NCI-H1694 (cell line): ENCODE results near the gene BCL7B.
"Not testable (repeated sequence)": the region's sequence is repeated elsewhere in the genome, so short reads cannot be mapped to it uniquely, and the experiment has no call there.

ENCODE experiments used
- DNase-seq: peaks from one replicate; lab custom pipeline; 2025; lab: John Stamatoyannopoulos, UW

The BCL7B gene

DNA sequence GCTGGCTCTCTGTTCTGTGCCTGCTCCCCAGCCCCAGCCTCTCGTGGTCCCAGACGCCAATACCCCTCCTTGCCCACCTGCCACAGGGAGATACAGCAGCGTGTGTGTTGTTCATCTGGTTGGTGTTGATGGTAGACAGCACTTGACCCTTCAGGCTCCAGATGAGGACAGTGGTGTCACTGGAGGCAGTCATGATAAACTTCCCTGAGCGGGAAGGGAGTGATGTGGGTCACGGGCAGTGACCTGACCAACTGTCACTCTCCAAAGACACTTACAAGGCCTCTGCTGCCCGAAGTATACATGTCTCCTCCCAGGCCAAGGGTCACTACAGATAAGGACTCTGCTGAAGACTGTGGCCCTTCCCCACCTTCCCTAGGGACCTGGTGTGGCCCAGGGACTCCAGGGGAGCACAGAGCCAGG is 15.3 kb upstream of the BCL7B start:
- DNase-seq = no peak

DNA sequence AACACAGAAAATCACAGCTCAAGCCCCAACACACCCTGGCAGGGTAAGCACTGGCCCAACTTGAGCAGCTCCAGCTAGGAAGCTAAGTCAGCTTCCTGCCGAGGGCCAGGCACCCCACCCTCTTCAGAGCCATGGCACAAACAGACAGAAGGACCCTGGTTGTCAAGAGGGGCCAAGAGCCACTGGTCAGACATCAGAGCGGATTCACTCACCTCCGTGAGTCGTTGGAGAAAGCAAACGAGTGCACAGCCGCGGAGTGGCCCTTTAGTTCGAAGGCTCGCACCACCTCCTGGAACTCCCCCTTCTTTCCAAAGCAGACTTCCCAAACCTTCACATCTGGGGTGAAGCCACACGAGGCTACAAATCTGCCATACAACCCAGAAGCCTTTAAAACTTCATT is 13.5 kb upstream of the BCL7B start:
- DNase-seq = no peak

DNA sequence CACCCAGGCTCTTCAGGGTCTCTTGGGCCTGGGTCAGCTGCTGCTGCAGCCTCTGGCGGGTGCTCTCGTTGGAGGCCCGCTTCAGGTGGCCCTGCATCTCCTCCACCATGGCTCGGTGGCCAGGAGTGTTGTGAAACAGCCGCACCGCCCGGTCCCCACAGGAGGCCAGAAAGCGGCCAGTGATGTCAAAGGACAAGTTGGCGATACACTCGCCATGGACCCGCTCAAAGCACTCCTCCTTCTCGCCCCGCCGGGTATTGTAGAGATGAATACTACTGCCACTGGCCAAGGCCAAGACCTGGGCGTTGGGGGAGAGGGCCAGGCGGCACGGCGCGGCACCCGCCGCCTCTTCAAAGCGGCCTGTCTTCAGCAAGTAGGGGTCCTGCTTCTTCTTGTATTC is 13.0 kb upstream of the BCL7B start:
- no peak for DNase-seq

DNA sequence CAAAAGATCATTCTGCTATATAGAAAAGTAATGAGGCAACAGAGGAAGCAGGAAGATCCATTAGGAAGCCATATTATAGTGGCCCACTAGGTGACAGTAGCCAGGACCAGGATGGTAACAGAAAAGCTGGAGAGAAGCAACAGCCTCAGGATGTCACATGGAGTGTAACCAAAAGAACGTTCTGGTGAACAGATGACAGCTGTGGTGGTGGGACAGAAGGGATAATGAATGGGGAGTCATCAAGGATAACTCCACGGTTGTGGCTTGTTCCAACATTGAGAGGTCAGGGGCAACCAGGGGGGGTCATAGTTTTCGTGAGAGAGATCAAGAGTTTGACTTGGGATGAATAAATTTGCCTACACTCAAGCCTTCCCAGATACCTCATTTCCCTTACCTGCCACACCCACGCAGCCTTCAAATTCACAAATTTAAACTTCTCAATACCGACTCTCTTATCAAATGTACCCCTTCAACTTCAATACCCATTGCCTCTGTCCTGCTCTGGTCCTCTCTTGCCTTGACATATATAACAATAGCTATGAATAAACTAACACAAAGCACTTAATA is 11.6 kb upstream of the BCL7B start:
- DNase-seq = no peak

DNA sequence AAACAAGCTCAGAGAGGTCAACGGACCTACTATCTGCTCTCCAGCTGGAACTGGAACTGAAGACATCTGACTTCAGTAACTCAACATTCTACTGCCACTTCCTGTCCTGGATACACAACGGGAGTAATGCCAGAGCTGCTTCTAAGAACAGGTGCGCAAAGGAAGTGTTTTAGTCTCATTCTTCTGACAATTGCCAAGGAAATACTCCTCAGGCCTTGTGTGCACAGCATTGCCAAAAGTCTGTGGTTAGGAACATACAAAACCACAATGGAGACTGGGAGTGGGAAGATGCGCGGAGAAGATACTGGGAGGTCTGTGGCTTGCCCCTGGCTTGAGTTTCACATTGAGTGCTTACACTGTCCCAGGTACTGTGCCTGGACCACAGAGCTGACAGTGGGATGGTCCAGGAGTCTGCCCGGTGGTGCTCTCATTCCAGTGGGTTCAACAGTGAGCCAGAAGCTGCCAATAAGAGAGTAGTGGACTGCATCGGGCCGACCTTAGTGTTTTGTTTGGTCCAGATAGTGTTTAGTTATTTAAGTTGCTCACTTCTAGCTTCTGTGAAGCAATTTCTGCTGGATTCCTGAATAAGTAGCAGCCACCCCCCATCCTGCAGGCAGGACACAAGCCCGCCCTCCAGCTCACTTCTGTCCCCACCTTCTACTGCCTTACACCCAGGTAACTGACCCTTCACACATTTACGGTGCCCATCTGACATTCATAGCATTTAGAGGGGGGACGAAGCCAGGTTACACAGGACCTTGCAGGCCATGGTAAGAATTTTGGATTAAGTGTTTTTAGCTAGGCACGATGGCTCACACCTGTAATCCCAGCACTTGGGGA is 10.6 kb upstream of the BCL7B start:
- no peak for DNase-seq

DNA sequence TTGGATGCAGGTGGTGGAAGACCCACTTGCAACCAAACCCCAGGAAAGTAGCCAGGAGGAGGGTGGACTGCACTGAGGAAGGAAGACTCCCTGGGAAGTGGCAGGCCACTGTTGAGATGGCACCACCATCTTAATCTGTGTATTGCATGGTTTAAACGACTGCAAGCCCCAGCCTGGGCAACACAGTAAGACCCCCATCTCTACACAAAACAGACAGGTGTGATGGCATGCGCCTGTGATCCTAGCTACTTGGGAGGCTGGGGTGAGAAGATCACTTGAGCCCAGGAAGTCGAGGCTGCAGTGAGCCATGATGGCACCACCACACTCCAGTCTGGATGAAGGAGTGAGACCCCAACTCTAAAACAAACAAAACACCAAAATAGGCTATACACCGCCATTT is 9.7 kb upstream of the BCL7B start:
- DNase-seq = no peak

DNA sequence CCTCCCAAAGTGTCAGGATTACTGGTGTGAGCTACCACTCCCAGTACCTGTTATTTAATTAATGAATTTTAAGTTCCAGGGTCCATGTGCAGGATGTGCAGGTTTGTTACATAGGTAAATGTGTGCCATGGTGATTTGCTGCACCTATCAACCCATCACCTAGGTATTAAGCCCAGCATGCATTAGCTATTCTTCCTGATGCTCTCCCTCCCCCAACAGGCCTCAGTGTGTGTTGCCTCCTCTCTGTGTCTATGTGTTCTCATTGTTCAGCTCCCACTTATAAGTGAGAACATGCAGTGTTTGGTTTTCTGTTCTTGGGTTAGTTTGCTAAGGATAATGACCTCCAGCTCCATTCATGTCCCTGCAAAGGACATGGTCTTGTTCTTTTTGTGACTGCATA is 8.9 kb upstream of the BCL7B start:
- DNase-seq = not testable (repeated sequence)

DNA sequence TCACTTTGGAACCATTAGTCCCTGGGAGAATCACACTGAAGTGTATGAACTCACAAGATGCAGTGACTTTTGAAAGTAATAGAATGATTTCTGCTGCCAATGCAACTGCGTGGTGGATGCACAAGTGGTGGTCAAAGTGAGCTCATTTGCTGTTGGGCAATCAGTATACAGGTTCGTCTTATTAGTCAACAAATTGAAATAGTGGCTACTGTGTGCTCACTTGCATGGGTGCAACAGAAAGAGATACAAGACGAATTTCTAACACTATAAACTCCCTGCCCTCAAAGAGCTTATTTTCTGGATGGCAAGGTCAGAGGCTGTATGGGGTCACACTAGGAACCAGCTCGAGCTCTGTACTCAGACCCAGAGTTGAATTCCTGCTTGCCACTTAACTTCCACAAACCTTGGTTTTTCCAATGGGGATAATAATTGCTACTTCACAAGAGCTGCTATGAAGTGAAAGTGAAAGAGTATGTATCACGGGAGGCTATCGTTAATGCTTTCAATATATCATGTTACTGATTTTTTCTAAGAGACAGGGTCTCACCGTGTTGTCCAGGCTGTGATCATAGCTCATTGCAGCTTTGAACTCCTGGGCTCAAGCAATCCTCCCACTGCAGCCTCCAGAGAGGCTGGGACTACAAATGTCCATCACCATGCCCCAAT is 8.3 kb upstream of the BCL7B start:
- no peak for DNase-seq

DNA sequence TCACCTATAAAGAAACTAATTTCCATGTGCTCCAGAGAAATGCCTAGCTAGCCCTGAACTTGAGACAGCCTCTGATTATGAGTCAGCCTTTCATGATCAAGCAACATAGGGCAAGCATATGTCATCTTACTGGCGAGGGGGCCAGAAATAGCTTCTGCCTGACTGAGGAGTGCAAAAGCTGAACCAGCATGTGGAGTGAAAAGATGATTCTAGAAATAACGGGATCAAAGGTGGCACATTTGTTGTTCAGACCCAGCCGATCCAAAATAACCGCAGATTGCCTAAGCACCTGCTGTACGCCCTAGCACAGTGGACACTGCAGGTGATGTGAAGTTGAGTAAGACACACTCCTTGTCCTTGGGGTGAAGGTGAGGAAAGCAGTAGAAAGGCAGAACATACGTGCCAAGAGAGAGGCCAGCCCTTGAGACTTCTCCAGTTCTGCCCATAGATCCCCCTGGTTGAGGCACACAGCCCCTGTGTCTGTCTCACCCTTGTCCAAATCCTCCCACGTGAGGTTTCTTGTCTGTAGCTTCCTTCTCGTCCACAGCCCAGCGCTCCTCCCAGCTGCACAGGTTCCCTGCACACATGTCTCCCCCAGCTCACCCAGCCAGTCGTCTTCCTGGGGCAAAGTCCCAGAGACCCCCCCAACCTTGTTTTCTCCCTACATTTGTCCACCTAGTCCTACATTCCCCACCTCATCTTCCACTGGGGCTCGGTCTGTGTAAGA is 2.8 kb upstream of the BCL7B start:
- DNase-seq = peak; percentile 61

DNA sequence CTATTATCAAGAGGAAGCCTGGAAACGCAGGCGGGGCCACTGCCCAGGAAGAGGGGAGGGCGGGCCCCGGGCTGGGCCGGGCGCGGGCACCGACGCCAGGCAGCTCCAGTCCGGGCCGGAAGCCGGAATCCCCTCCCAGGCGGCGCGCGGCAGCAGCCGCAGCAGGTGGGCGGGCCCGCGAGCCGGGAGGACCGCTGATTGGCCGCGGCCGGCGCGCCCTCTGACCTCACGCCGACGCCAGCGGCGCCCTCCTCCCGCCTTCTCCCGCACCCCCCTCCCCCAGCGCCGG is 438 bp downstream of the BCL7B start:
- DNase-seq = peak; percentile 81

DNA sequence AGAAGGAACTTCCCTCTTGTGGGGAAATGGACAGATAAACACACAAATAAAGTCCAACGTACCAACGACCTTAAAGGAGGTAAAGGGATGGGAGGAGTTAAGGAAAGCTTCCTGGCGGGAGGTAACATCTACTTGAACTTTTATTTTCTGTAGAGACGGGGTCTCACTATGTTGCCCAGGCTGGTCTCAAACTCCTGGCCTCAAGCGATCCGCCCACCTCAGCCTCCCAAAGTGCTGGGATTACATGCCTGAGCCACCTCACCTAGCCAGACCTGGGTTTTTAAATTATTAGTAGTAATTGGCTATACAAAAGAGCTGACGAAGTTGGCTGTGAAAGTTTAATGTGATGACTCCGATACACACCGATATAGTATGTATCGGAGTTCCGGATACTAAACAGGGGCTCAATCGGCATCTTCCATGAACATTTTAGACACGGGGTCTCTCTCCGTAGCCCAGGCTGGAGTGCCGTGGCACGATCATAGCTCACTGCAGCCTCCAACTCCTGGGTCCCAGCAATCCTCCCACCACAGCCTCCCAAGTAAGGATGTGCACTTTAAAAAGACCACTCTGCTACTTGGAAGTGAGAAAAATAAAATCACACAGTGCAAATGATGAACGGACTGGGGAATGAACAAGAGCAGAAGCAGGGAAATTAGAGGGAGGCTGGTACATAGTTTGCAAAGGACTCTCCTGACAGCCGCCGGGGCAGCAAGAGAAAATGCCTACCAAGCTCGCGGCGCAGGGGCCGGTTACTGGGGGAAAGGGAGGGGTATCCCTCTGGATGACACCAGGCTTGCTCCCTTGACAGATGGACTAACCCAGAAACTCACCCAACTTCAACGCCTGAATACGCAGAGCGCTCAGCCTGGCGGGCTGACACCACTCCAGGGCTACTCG is 1.0 kb downstream of the BCL7B start:
- peak; percentile 81 for DNase-seq

DNA sequence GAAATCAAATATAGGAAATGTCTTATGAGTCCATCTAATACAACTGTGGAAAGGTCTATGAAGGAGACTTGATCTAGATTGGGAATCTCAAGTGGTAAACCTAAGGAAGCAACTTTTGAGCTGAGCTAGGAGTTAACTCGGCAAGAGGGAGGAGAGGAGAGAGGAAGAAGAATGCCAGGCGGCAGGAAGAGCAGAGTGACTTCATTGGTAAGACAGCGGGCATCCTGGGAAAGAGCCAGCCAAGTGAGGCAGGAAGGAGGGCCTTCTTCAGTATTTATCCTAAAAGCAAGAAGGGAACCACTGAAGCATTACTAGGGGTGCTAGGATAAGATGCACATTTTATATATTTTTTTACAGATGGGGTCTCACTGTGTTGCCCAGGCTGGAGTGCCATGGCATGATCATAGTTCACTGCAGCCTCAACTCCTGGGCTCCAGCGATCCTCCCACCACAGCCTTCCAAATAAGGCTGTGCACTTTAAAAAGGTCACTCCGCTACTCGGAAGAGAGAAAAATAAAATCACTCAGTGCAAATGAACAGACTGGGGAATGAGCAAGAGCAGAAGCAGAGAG is 2.0 kb downstream of the BCL7B start:
- no peak for DNase-seq

DNA sequence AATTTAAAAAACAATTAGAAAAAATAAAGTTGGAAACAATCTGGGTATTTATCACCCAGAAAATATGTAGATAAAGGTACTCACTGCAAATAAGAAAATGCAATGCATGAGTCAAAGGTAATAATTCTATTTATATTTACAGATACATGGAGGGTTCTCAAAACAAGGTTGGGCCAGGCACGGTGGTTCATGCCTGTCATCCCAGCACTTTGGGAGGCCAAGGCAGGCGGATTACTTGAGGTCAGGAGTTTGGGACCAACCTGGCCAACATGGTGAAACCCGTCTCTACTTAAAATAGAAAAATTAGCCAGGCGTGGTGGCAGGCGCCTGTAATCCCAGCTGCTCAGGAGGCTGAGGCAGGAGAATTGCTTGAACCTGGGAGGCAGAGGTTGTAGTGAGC is 7.4 kb downstream of the BCL7B start:
- DNase-seq = not testable (repeated sequence)

DNA sequence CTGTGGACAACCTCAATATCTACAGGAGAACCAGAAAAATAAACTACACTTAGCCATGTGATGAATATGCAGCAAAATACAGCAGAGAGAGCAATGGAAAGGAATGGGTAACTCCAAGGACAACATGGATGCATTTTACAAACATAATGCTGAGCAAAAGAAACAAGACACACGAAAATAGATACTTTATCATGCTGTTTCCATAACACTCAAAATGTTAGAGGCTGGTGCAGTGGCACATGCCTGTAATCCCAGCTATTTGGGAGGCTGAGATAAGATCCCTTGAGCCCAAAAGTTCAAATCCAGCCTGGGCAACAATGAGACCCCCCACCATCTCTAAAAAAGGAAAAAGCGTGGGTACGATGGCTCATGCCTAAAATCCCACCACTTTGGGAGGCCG is 8.3 kb downstream of the BCL7B start:
- DNase-seq = no peak

DNA sequence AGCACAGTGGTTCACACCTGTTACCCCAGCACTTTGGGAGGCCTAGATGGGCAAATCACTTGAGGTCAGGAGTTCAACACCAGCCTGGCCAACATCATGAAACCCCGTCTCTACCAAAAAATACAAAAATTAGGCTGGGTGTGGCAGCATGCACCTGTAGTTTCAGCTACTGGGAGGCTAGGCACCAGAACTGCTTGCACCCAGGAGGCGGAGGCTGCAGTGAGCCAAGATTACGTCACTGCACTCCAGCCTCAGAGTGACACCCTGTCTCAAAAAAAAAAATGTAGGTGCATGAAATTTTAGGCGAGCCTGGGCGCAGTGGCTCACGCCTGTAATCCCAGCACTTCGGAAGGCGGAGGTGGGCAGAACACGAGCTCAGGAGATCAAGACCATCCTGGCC is 9.6 kb downstream of the BCL7B start:
- DNase-seq = no peak

DNA sequence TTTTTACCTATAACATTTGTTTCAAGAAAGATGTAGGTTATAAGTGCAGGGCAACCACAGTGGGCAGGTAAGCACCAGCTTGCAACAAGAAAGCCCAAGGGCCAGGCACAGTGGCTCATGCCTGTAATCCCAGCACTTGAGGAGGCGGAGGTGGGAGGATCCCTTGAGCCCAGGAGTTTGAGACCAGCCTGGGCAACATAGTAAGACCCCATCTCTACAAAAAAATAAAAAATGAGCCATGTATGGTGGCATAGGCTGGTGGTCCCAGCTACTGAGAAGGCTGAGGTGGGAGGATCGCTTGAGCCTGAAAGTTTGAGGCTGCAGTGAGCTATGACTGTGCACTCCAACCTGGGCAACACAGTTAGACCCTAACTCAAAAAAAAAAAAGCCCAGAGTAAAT is 12.8 kb downstream of the BCL7B start:
- no peak for DNase-seq

DNA sequence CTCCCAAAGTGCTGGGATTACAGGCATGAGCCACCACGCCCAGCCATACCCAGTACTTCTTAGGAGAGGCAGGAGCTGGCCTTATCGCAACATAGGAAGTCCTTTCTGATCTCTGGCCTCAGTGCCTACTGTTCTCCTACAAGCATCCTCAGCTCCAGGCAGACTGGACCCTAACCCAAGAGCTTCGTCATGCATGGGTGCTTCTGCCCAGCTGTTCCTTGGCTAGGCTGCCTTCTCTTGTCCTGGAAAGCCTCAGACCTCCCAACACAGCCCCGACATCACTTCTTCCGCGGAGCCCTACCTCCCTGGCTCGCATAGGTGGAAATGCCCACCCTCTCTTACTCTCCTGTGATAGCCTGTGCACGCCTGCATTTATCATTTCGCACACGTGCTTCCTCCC is 15.8 kb downstream of the BCL7B start:
- no peak for DNase-seq

DNA sequence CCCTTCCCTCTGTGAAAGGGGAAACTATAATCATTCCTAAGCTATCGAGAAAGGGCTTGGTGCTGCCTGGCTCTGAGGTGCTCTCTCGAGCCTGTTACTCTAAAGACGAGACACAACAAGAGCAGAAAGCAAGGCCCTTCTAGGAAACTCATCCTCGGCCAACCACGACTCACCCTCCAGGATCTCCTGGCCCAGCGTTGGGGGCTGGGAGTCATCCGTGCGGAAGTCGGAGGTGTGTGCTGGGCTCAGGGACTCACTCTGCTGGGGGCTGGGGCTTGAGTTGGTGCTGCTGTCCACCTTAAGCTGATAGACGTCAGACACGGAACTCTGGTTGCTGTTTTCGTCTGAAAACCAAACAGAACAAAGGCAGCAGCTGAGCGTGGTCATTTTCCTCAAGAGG is 17.8 kb downstream of the BCL7B start:
- no peak for DNase-seq

DNA sequence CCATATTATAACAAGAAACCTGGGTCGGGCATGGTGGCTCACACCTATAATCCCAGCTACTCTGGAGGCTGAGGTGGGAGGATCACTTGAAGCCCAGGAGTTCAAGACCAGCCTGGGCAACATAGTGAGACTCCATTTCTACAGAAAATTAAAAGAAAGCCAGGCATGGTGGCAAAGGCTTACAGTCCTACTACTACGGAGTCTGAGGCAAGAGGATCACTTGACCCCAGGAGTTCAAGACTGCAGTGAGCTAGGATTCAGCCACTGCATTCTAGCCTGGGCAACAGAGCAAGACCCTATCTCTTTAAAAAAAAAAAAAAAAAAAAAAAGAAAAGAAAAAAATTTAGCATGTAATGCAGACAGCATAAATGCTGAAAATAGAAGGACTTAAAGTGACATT is 19.0 kb downstream of the BCL7B start:
- DNase-seq = not testable (repeated sequence)

DNA sequence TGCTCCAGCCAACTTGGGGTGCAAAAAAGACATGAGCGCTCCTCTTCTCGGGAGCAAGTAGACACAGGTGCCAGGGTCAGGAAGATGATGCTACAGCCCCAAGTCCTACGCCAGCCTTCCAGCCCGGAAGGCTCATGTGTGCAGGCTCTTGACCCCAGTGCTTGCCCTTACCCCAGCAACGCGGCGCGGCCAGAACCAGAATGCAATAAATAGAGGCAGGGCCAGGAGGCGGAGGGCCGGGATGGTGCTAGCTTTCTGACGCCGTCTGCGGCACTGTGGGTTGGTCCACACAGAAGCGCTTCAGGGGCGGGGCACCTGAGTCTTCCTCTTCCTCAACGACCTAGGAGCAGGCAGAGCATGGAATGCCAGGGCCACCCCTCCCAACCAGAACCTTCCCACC is 20.4 kb downstream of the BCL7B start:
- no peak for DNase-seq

DNA sequence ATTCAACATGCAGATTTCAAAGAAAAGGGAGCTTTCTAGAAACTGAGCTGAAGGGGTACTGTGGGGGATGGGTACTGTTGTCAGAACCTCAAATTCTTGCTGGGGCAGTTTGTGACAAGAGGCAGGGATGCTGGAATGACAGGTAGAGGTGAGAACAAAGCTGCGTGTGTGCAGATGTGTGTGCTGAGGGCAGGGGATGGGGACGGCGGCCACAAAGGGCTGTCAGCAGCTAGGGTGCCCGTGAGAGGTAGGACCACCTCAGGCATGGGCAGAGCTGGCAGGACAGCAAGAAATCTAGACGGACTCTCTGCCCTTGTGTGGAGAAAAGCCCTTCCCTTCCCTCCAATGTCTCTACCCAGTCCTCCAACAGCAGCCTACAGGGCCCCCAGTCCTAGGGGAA is 21.0 kb downstream of the BCL7B start:
- no peak for DNase-seq

DNA sequence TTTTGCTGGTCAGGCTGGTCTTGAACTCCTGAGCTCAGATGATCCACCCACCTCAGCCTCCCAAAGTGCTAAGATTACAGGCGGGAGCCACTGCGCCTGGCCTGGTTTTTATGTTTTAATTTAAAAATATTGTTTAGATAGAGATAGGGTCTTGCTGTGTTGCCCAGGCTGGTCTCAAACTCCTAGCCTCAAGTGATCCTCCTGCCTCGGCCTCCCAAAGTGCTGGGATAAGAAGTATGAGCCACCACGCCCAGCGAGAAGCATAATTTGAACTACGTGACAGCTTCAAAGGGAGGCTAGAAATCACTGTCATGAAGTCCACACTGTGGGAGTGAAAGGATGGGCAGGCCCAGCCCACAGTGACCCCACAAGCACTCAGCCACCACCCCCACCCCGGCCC is 21.6 kb downstream of the BCL7B start:
- not testable (repeated sequence) for DNase-seq
